CD14-positive monocyte (primary cell): ENCODE data around the gene ZSWIM9. TPM values are rescaled to one million over a fixed set of nuclear protein-coding genes. Genes with fewer than 3 reads are reported as not detected.

Source experiments
- DNase-seq, 3 donors: peaks; one replicate each; pipeline ENCODE4 v3.0.0-alpha.2; 2011 to 2022
- H2AFZ ChIP-seq: 2 replicates; pipeline ENCODE4 v1.6.0; 2012; ENCODE audit warnings: mild to moderate bottlenecking, low read depth, low read length, inconsistent platforms; ENCODE audit not compliant: insufficient read depth, poor library complexity, severe bottlenecking
- H3K27ac ChIP-seq, 2 donors: 1 replicate in 1 of 2; 2 replicates in 1 of 2; pipeline ENCODE4 v1.5.1; 2012 to 2013; ENCODE audit warnings: low read length in 2 of 2, control low read depth in 1 of 2, inconsistent platforms in 1 of 2, low read depth in 1 of 2, mild to moderate bottlenecking in 1 of 2
- H3K27me3 ChIP-seq, 2 donors: one replicate each; pipeline versions ENCODE4 v1.6.0 to v1.6.1; 2011 to 2013; ENCODE audit warnings: low read length in 2 of 2; ENCODE audit not compliant: control insufficient read depth in 2 of 2, insufficient read depth in 2 of 2
- H3K36me3 ChIP-seq, 2 donors: replicated peaks in 1 of 2; 1 replicate in 1 of 2; 2 replicates in 1 of 2; pipeline versions ENCODE4 v1.5.1 to v1.6.1; 2012 to 2013; ENCODE audit warnings: low read length in 2 of 2, control low read depth in 1 of 2, inconsistent platforms in 1 of 2, mild to moderate bottlenecking in 1 of 2; ENCODE audit not compliant: insufficient read depth in 2 of 2, control insufficient read depth in 1 of 2
- H3K4me1 ChIP-seq, 2 donors: 1 replicate in 1 of 2; 2 replicates in 1 of 2; pipeline versions ENCODE4 v1.5.1 to v1.6.1; 2012 to 2013; ENCODE audit warnings: low read length in 2 of 2, control low read depth in 1 of 2, inconsistent platforms in 1 of 2, mild to moderate bottlenecking in 1 of 2, moderate library complexity in 1 of 2; ENCODE audit not compliant: insufficient read depth in 2 of 2, control insufficient read depth in 1 of 2
- H3K4me2 ChIP-seq: replicated peaks from 2 replicates; pipeline ENCODE3; 2012; ENCODE audit warnings: low read length, moderate library complexity, mild to moderate bottlenecking; ENCODE audit not compliant: poor library complexity, severe bottlenecking; ENCODE audit errors: extremely low read depth
- H3K4me3 ChIP-seq, 3 experiments: fragments of 200-600 bp in 1 of 3; sonication (generic) in 1 of 3; replicated peaks in 1 of 3; 1 replicate in 2 of 3; 2 replicates in 1 of 3; pipeline ENCODE4 v1.5.1; 2011 to 2013; ENCODE audit warnings: low read length in 3 of 3, mild to moderate bottlenecking in 3 of 3, control low read depth in 2 of 3, low read depth in 2 of 3, inconsistent platforms in 1 of 3, moderate library complexity in 1 of 3
- H3K79me2 ChIP-seq: 2 replicates; pipeline ENCODE4 v1.6.0; 2012; ENCODE audit warnings: mild to moderate bottlenecking, control low read depth, inconsistent platforms, low read length, moderate library complexity; ENCODE audit not compliant: insufficient read depth
- H3K9ac ChIP-seq: 2 replicates; pipeline ENCODE4 v1.6.0; 2017; ENCODE audit warnings: low read length, mild to moderate bottlenecking; ENCODE audit not compliant: insufficient read depth, poor library complexity, severe bottlenecking
- H3K9me3 ChIP-seq, 2 donors: replicated peaks in 1 of 2; 1 replicate in 1 of 2; 2 replicates in 1 of 2; pipeline versions ENCODE4 v1.5.1 to v1.6.1; 2012 to 2013; ENCODE audit warnings: low read length in 2 of 2, control low read depth in 1 of 2; ENCODE audit not compliant: control insufficient read depth in 1 of 2, insufficient read depth in 1 of 2
- H4K20me1 ChIP-seq: 2 replicates; pipeline ENCODE4 v1.6.0; 2012; ENCODE audit warnings: mild to moderate bottlenecking, low read length, control low read depth, moderate library complexity; ENCODE audit not compliant: insufficient read depth
- H3K27ac Mint-ChIP-seq, 7 donors: one replicate each; pipeline ENCODE4 v1.8.0; 2020; ENCODE audit warnings: mild to moderate bottlenecking in 7 of 7, mixed read lengths in 7 of 7, moderate library complexity in 6 of 7, inconsistent platforms in 2 of 7
- H3K27me3 Mint-ChIP-seq, 3 donors: one replicate each; pipeline ENCODE4 v1.8.0; 2021 to 2022; ENCODE audit warnings: low read depth in 3 of 3, mild to moderate bottlenecking in 3 of 3, mixed read lengths in 3 of 3, moderate library complexity in 3 of 3, inconsistent platforms in 1 of 3
- H3K36me3 Mint-ChIP-seq, 2 donors: one replicate each; pipeline ENCODE4 v1.8.0; 2020; ENCODE audit warnings: mixed read lengths in 2 of 2, inconsistent platforms in 1 of 2, mild to moderate bottlenecking in 1 of 2
- H3K4me1 Mint-ChIP-seq: one replicate; pipeline ENCODE4 v1.8.0; 2020; ENCODE audit warnings: mild to moderate bottlenecking, mixed read lengths
- H3K4me3 Mint-ChIP-seq, 2 donors: one replicate each; pipeline ENCODE4 v1.8.0; 2020; ENCODE audit warnings: mild to moderate bottlenecking in 2 of 2, mixed read lengths in 2 of 2, moderate library complexity in 1 of 2
- H3K9me3 Mint-ChIP-seq, 7 donors: one replicate each; pipeline ENCODE4 v1.8.0; 2020 to 2022; ENCODE audit warnings: mixed read lengths in 7 of 7, mild to moderate bottlenecking in 6 of 7, moderate library complexity in 6 of 7, inconsistent platforms in 2 of 7
- WGBS: methylation state at CpG from one replicate; pipeline ENCODE4 v1.1.5; 2013; ENCODE audit warnings: missing lambda C conversion rate; ENCODE audit not compliant: insufficient coverage; 5-methylcytosine and 5-hydroxymethylcytosine counted together
- intact Hi-C, 2 donors: fragments of 100-400 bp; cut with micrococcal nuclease; formaldehyde crosslinking; loops; one replicate each; pipeline versions ENCODE4 v1.15.0 to v1.15.1; 2023
- polyA plus RNA-seq, 3 donors: library from polyadenylated mRNA; depleted of rRNA in 1 of 3; unstranded in 2 of 3; stranded (reverse) in 1 of 3; fragments of 300-500 nt in 2 of 3; fragments of >200 nt in 1 of 3; fragmentation: Illumina TruSeq in 2 of 3; gene quantifications; 1 replicate in 2 of 3; 2 replicates in 1 of 3; pipeline ENCODE4 v1.2.3, GENCODE V29; 2012 to 2021
- TF ChIP-seq, protein P1 (sequence below): fragments of 200-600 bp; IDR thresholded peaks from one replicate; pipeline ENCODE4 v1.8.0; 2022; ENCODE audit warnings: antibody characterized with exemption, mild to moderate bottlenecking

Gene ZSWIM9
- polyA plus RNA-seq, 3 donors, result 0.28 to 2.5 (median 0.97) TPM

- Mint-ChIP-seq H3K4me1 (no peaks in the 10 kb centered on the region), H3K27ac (peak overlapping the region in 2 of 7 donors; percentile 61 to 62), H3K4me3 (no peak overlapping the region), H3K9me3 (no peaks in the 10 kb centered on the region), H3K36me3 (peaks cover 44 to 69% of the 10 kb centered on the region in 2 donors), H3K27me3 (peaks cover 0 to 2% (median 0%) of the 10 kb centered on the region in 3 donors)
- no peak overlapping the region for H3K27ac ChIP-seq
- H3K9me3 ChIP-seq, result no peaks in the 10 kb centered on the region
- 100% methylated on average over 4 of the region's 6 CpGs for WGBS
- H3K4me3 ChIP-seq, result no peak overlapping the region
- no peak for DNase-seq
- no peak overlapping the region for H3K4me2 ChIP-seq
- no peak overlapping the region for H2AFZ ChIP-seq
- intact Hi-C loops, result no loop called here
- no peaks in the 10 kb centered on the region for H3K79me2 ChIP-seq
- H3K27me3 ChIP-seq, result no peaks in the 10 kb centered on the region
- no peaks in the 10 kb centered on the region for H3K4me1 ChIP-seq
- no peak overlapping the region for H3K9ac ChIP-seq
- TF ChIP-seq, protein P1, sequence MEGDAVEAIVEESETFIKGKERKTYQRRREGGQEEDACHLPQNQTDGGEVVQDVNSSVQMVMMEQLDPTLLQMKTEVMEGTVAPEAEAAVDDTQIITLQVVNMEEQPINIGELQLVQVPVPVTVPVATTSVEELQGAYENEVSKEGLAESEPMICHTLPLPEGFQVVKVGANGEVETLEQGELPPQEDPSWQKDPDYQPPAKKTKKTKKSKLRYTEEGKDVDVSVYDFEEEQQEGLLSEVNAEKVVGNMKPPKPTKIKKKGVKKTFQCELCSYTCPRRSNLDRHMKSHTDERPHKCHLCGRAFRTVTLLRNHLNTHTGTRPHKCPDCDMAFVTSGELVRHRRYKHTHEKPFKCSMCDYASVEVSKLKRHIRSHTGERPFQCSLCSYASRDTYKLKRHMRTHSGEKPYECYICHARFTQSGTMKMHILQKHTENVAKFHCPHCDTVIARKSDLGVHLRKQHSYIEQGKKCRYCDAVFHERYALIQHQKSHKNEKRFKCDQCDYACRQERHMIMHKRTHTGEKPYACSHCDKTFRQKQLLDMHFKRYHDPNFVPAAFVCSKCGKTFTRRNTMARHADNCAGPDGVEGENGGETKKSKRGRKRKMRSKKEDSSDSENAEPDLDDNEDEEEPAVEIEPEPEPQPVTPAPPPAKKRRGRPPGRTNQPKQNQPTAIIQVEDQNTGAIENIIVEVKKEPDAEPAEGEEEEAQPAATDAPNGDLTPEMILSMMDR, result no peak
- no peaks in the 10 kb centered on the region for H4K20me1 ChIP-seq
- H3K36me3 ChIP-seq, result peaks cover 24 to 48% of the 10 kb centered on the region in 2 donors
Measured at GRCh38 chr19:48133094-48133493, 37.4 kb upstream of the ZSWIM9 start.

GRCh38 chr19:48135411-48135810, 35.1 kb upstream of the ZSWIM9 start:
- Histone ChIP-seq H3K27ac (no peak overlapping the region), H3K4me1 (no peaks in the 10 kb centered on the region), H3K4me2 (no peak overlapping the region), H3K27me3 (no peaks in the 10 kb centered on the region), H3K9ac (no peak overlapping the region), H4K20me1 (no peaks in the 10 kb centered on the region), H3K79me2 (no peaks in the 10 kb centered on the region), H2AFZ (no peak overlapping the region), H3K9me3 (no peaks in the 10 kb centered on the region), H3K4me3 (no peak overlapping the region), H3K36me3 (peaks cover 25 to 48% of the 10 kb centered on the region in 2 donors)
- 79% methylated on average over 8 of the region's 8 CpGs for WGBS
- DNase-seq, result no peak
- Mint-ChIP-seq H3K4me3 (no peak overlapping the region), H3K27me3 (peaks cover 0 to 1% (median 0%) of the 10 kb centered on the region in 3 donors), H3K27ac (peak overlapping the region in 1 of 7 donors; percentile 67), H3K36me3 (peaks cover 40 to 63% of the 10 kb centered on the region in 2 donors), H3K9me3 (no peaks in the 10 kb centered on the region), H3K4me1 (no peaks in the 10 kb centered on the region)
- intact Hi-C loops, result no loop called here
- TF ChIP-seq, protein P1, result no peak
